D721Med (cell line): Measurements from ENCODE around the gene INO80C.

Experiments used
- DNase-seq: peaks from one replicate; pipeline ENCODE4 v3.0.0; 2011; ENCODE audit warnings: low spot score; ENCODE audit not compliant: insufficient read length
- FAIRE-seq: peaks from 2 replicates; lab custom pipeline; 2011; peaks lifted over from hg19 to GRCh38; lab: Jason Lieb, UNC
- TF ChIP-seq, protein P1 (sequence below): IDR thresholded peaks from 2 replicates; pipeline ENCODE4 v1.5.1; 2012; ENCODE audit warnings: mild to moderate bottlenecking, control low read depth; ENCODE audit not compliant: insufficient read depth; ENCODE audit errors: missing control alignments

INO80C gene

DNA sequence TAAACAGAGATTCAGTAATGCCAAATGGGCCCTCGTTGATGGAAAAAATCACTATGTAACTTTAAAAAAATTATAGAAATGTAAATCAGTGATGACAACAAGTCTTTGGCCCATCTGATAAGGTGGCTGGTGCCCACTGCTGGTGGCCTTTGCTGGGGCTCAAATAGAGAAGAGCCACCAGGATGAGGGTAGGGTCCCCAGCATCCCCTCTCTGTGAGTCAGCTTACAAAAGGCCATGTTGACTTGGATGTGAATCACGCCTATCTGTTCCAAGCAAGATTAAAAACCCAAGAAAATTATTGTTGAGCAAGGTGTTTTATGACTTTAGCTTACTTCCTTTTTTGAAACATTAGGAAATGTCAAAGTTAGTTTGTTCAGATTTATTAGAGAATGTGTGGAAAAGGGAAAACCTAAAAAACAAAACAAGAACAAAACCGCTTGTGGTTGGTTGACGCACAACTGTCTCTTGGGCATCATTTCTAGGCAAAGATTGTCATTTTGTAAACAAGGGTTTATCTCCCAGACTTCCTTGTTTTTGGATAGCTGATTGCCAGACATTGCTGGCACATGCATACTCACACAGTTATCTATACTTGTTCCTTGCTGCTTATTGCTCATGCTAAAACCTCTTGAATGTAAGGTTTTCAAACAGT lies 66.9 kb downstream of the INO80C start:
- DNase-seq (no peak), FAIRE-seq (peak; percentile 80)
- TF ChIP-seq, protein P1, sequence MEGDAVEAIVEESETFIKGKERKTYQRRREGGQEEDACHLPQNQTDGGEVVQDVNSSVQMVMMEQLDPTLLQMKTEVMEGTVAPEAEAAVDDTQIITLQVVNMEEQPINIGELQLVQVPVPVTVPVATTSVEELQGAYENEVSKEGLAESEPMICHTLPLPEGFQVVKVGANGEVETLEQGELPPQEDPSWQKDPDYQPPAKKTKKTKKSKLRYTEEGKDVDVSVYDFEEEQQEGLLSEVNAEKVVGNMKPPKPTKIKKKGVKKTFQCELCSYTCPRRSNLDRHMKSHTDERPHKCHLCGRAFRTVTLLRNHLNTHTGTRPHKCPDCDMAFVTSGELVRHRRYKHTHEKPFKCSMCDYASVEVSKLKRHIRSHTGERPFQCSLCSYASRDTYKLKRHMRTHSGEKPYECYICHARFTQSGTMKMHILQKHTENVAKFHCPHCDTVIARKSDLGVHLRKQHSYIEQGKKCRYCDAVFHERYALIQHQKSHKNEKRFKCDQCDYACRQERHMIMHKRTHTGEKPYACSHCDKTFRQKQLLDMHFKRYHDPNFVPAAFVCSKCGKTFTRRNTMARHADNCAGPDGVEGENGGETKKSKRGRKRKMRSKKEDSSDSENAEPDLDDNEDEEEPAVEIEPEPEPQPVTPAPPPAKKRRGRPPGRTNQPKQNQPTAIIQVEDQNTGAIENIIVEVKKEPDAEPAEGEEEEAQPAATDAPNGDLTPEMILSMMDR = no peak

DNA sequence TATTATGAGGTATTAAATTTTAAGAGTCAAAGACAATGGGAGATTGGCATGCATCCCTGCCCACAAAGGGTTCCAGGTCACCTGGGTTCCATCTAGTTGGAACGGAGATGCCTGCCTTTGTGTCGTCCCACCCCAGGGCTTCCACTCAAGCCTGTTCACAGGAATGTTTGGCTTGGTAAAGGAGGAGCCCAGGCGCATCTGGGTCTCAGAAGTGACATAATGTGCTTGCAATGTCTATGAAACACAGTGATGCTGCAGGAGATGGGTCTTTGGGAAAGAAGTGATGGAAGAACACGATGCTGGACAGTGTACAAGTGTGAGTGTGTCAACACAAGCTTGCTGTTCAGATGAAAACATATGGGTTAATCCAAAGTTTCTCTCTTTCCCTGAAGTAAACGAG lies 71.0 kb downstream of the INO80C start:
- DNase-seq (no peak), FAIRE-seq (no peak)
- TF ChIP-seq, protein P1 = no peak

DNA sequence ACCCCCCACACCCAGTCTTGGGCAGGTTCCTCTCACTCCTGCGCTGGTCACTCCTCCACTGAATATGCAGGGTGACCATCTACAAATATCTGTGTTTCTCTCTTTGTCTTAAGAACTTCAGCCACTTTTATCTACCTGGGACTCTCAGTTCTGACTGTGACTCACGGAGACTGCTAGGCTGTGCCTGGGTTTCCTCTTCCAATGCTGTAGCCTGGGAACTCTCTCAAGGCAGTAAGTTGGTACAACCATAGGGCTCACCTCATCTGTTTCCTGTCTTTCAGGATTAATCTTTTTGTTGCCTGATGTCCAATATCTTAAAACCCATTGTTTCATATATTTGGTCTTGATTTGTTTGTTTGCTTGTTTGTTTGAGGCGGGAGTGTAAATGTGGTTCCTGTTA lies 73.4 kb downstream of the INO80C start:
- DNase-seq (no peak), FAIRE-seq (no peak)
- TF ChIP-seq, protein P1 = no peak

DNA sequence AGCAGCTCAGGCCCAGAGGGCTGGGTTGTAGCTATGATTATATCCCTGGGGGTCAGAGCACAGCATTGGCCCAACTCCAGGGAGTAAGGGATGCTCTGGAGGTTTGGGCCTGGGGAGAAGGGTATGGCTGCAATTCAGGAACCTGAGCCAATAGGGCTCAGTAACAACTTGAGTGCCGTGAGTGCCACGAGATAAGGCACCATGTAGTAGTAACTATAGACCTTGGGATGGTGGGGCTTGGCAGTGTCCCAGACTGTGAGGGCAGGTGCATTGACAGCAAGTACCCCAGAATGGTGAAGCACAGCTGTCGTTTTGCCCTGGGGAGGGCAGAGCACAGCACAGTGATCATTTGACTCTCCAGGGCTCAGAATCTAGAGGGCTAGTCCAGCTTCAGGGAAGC lies 75.5 kb downstream of the INO80C start:
- DNase-seq = no peak

DNA sequence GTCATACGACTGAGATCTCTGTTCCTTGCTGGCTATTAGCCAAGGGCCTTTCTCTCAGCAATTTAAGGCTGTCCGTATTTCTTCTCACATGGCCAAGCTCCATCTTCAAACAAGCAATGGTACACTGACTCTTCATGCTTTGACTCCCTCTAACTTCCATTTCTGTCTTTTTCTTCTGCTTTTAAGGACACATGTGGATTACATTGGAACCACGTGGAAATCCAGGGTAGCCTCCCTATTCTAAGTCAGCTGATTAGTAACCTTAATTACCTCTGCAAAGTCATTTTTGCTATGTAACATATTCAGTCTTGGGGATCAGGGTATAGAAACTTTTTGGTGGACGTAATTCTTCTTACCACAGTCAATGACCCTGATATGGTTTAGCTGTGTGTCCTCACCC lies 79.2 kb downstream of the INO80C start:
- DNase-seq (no peak), FAIRE-seq (no peak)
- TF ChIP-seq, protein P1 = no peak

More for the DNA sequence above, 75.5 kb downstream of the INO80C start:
- TF ChIP-seq, protein P1 = no peak
- FAIRE-seq = no peak
